Cardiac muscle cell (in vitro differentiated cells and primary cell): Measurements from ENCODE around the gene CANX. TPM values are rescaled to one million over a fixed set of nuclear protein-coding genes. Genes with fewer than 3 reads are reported as not detected.

Source experiments
- DNase-seq, 2 donors: peaks; one replicate each; pipeline versions ENCODE4 v3.0.0 to v3.0.0-alpha.2; 2010 to 2017; ENCODE audit warnings: low read depth in 1 of 2, low spot score in 1 of 2
- H3K27ac ChIP-seq: fragments of 200-600 bp; sonication (generic); 2 replicates; pipeline ENCODE4 v1.5.1; 2016
- H3K27me3 ChIP-seq: fragments of 200-600 bp; sonication (generic); 2 replicates; pipeline ENCODE4 v1.6.0; 2016; ENCODE audit warnings: control low read depth
- H3K36me3 ChIP-seq: fragments of 200-600 bp; sonication (generic); 2 replicates; pipeline ENCODE4 v1.5.1; 2016; ENCODE audit warnings: control low read depth
- H3K4me1 ChIP-seq: fragments of 200-600 bp; sonication (generic); 2 replicates; pipeline ENCODE4 v1.8.1; 2017; ENCODE audit warnings: low read depth, mild to moderate bottlenecking, mixed run types
- H3K4me3 ChIP-seq: fragments of 200-600 bp; sonication (generic); 2 replicates; pipeline ENCODE4 v1.5.1; 2016; ENCODE audit warnings: mild to moderate bottlenecking
- H3K9me3 ChIP-seq: fragments of 200-600 bp; sonication (generic); 2 replicates; pipeline ENCODE4 v1.5.1; 2017; ENCODE audit warnings: low read depth, mild to moderate bottlenecking, control low read depth
- polyA plus RNA-seq: library from polyadenylated mRNA; unstranded; fragments of >200 nt; fragmentation: Nextera tagmentation; extraction: Ambion mirVana; gene quantifications from 2 replicates; pipeline ENCODE4 v1.2.1, GENCODE V29; 2016
- total RNA-seq: library from RNA; depleted of rRNA; stranded (reverse); fragments of >200 nt; gene quantifications from 2 replicates; pipeline ENCODE4 v1.2.3, GENCODE V29; 2016
- TF ChIP-seq, protein P1 (sequence below): IDR thresholded peaks from 2 replicates; pipeline ENCODE4 v1.5.1; 2012; ENCODE audit warnings: low read depth, mild to moderate bottlenecking, low read length

Gene CANX
- total and polyA plus RNA-seq, 2 experiments from 2014 or later, result 319 to 358 TPM

DNA sequence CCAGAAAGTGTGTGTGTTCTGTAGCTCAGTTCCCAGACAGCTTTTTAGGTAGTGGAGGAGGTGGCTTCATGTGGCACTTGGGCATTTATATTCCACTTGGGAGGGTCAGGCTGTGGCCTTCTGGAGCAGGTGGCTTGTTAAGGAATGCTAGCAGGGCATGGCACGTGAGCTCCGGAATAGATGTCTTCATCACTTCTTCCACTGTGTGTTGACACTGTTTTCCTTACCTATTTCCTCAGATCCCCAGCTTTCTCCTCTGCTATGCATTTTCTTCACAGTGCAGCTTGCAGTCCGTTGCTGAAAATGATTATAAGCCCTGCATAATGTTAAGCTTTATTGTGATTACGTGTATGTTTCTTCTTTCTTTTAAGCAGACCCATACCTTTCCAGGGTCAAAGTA is 30.5 kb downstream of the CANX start:
- no peak for DNase-seq
- TF ChIP-seq, protein P1, sequence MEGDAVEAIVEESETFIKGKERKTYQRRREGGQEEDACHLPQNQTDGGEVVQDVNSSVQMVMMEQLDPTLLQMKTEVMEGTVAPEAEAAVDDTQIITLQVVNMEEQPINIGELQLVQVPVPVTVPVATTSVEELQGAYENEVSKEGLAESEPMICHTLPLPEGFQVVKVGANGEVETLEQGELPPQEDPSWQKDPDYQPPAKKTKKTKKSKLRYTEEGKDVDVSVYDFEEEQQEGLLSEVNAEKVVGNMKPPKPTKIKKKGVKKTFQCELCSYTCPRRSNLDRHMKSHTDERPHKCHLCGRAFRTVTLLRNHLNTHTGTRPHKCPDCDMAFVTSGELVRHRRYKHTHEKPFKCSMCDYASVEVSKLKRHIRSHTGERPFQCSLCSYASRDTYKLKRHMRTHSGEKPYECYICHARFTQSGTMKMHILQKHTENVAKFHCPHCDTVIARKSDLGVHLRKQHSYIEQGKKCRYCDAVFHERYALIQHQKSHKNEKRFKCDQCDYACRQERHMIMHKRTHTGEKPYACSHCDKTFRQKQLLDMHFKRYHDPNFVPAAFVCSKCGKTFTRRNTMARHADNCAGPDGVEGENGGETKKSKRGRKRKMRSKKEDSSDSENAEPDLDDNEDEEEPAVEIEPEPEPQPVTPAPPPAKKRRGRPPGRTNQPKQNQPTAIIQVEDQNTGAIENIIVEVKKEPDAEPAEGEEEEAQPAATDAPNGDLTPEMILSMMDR, result no peak
- Histone ChIP-seq H3K27ac (peak overlapping the region; percentile 58), H3K9me3 (no peaks in the 10 kb centered on the region), H3K36me3 (peaks cover 57% of the 10 kb centered on the region), H3K27me3 (no peaks in the 10 kb centered on the region), H3K4me1 (peaks cover 6% of the 10 kb centered on the region), H3K4me3 (no peak overlapping the region)

DNA sequence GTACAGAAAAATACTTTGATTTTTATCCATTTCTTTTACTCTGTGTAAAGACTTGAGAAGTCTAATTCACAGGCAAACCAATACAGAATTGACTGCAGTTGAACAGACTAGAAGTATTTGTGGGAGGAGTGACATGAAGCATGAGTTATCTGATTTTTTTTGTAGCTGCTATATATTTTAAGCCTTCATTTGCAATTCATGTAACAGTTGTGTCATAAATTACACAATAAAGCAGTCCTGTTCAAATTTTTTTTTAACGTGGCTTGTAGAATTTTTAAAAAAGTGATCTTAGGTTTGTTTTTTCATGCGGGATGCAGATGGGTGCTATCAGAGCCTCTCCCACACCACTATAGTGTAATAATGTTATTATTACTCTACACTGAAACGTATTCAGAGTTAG is 31.0 kb downstream of the CANX start:
- Histone ChIP-seq H3K4me1 (peaks cover 10% of the 10 kb centered on the region), H3K4me3 (no peak overlapping the region), H3K27ac (peak overlapping the region; percentile 58), H3K27me3 (no peaks in the 10 kb centered on the region), H3K36me3 (peaks cover 53% of the 10 kb centered on the region), H3K9me3 (no peaks in the 10 kb centered on the region)
- TF ChIP-seq, protein P1, result no peak
- no peak for DNase-seq

DNA sequence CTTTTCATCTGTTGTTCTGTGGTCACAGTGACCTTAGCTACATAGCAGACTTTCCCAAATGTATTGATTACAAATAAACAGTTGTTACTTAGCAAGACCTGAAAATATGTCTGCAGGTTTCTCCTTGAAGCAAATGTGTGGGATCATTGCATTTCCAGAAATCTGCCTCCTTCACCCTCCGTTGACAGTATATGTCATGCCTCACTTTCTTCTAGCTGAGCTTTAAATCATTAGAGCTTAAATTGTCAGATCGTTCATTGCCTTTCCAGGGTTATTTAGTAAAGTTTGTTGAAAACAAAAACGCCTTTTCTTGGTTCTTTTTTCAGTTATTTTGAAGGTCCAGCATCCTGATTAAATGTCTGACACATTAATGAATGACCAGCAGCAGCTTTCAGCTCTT is 31.6 kb downstream of the CANX start:
- no peaks in the 10 kb centered on the region for H3K9me3 ChIP-seq
- no peak for DNase-seq
- no peaks in the 10 kb centered on the region for H3K27me3 ChIP-seq
- H3K36me3 ChIP-seq, result peaks cover 47% of the 10 kb centered on the region
- TF ChIP-seq, protein P1, result no peak
- no peak overlapping the region for H3K4me3 ChIP-seq
- peak overlapping the region; percentile 68 for H3K27ac ChIP-seq
- peaks cover 10% of the 10 kb centered on the region for H3K4me1 ChIP-seq

DNA sequence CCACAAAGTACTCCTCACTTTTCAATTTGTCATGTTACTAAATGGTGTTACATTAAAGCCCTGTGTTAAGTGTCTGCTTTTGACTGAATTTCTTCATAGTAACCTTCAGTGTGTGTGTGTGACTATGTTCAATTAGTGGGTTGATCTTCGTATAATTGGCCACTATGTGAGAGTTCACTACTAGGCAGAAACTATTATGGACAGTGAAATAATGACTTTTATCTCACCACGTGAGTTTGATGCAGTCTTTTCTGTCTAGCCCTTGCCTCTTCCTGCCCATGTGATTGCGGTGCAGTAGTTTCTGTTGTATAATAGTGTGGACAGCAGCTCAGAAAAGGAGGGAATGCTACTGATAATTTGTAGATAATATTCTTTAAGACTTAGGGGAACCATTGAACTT is 32.1 kb downstream of the CANX start:
- Histone ChIP-seq H3K36me3 (peaks cover 45% of the 10 kb centered on the region), H3K27ac (peak overlapping the region; percentile 68), H3K4me1 (peaks cover 15% of the 10 kb centered on the region), H3K9me3 (no peaks in the 10 kb centered on the region), H3K27me3 (no peaks in the 10 kb centered on the region), H3K4me3 (no peak overlapping the region)
- TF ChIP-seq, protein P1, result no peak
- peak in 1 of 2 donors; percentile 37 for DNase-seq

DNA sequence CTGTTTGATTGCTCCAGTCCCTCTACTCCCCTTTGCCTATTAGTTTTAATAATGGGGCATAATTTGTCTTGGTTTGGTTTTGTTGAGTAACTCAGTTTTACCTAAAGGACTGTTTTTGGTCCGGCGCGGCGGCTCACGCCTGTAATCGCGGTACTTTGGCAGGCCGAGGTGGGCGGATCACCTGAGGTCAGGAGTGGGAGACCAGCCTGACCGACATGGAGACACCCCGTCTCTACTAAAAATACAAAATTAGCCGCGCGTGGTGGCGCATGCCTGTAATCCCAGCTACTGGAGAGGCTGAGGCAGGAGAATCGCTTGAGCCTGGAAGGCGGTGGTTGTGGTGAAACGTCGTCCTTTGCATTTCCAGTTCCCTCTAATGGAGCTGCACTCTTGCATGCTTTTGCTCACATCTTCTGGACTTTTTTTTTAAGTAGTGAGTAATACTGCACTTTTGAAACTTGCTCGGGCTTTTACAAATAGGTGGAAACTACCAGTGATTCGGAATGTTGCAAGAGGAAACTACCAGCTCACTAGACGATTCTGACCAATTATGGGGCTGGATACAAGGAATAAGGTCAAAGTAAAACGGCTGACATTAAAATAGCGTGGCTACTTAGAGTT is 33.1 kb downstream of the CANX start:
- TF ChIP-seq, protein P1, result no peak
- H3K36me3 ChIP-seq, result peaks cover 34% of the 10 kb centered on the region
- peak overlapping the region; percentile 12 for H3K4me3 ChIP-seq
- H3K27ac ChIP-seq, result peak overlapping the region; percentile 68
- no peaks in the 10 kb centered on the region for H3K27me3 ChIP-seq
- H3K4me1 ChIP-seq, result peaks cover 18% of the 10 kb centered on the region
- H3K9me3 ChIP-seq, result no peaks in the 10 kb centered on the region
- DNase-seq, result peak in 1 of 2 donors; percentile 90
